Ishikawa (cell line): ENCODE results near the gene DCANP1.

Experiments
- CEBPB ChIP-seq: IDR thresholded peaks from 2 replicates; pipeline ENCODE4 v1.6.1; 2012
- CREB1 ChIP-seq: IDR thresholded peaks from 2 replicates; pipeline ENCODE4 v1.6.1; 2012; ENCODE audit warnings: low read depth
- EGR1 ChIP-seq: IDR thresholded peaks from 2 replicates; pipeline ENCODE4 v1.6.1; 2012
- EP300 ChIP-seq: IDR thresholded peaks from 2 replicates; pipeline ENCODE4 v1.6.1; 2012; ENCODE audit warnings: borderline replicate concordance
- FOXM1 ChIP-seq: IDR thresholded peaks from 2 replicates; pipeline ENCODE4 v1.6.1; 2012; ENCODE audit warnings: low read depth, borderline replicate concordance
- NFIC ChIP-seq: IDR thresholded peaks from 2 replicates; pipeline ENCODE4 v1.6.1; 2012
- RAD21 ChIP-seq: IDR thresholded peaks from 2 replicates; pipeline ENCODE4 v1.6.1; 2012; ENCODE audit warnings: low read depth
- TAF1 ChIP-seq: IDR thresholded peaks from 2 replicates; pipeline ENCODE4 v1.6.1; 2012; ENCODE audit warnings: low read depth, mild to moderate bottlenecking
- TCF12 ChIP-seq: IDR thresholded peaks from 2 replicates; pipeline ENCODE4 v1.6.1; 2012; ENCODE audit warnings: low read depth
- TEAD4 ChIP-seq: IDR thresholded peaks from 2 replicates; pipeline ENCODE4 v1.6.1; 2012
- YY1 ChIP-seq: IDR thresholded peaks from 2 replicates; pipeline ENCODE4 v1.6.1; 2012; ENCODE audit warnings: low read depth
- ZBTB7A ChIP-seq: IDR thresholded peaks from 2 replicates; pipeline ENCODE4 v1.6.1; 2012; ENCODE audit warnings: low read depth
- TF ChIP-seq, protein P1 (sequence below): IDR thresholded peaks from 2 replicates; pipeline ENCODE4 v1.6.1; 2012; ENCODE audit warnings: low read depth, mild to moderate bottlenecking
- TF ChIP-seq, protein P2 (sequence below): IDR thresholded peaks from 2 replicates; pipeline ENCODE4 v1.6.1; 2012
- TF ChIP-seq, protein P3 (sequence below): IDR thresholded peaks from 2 replicates; pipeline ENCODE4 v1.6.1; 2012

Gene DCANP1

GRCh38 chr5:135458921-135459331 is 11.8 kb upstream of the DCANP1 start:
- no peak for TF ChIP-seq EGR1
- TF ChIP-seq NFIC: no peak
- TF ChIP-seq CREB1: no peak
- TF ChIP-seq ZBTB7A: no peak
- no peak for TF ChIP-seq FOXM1
- TF ChIP-seq, protein P1, sequence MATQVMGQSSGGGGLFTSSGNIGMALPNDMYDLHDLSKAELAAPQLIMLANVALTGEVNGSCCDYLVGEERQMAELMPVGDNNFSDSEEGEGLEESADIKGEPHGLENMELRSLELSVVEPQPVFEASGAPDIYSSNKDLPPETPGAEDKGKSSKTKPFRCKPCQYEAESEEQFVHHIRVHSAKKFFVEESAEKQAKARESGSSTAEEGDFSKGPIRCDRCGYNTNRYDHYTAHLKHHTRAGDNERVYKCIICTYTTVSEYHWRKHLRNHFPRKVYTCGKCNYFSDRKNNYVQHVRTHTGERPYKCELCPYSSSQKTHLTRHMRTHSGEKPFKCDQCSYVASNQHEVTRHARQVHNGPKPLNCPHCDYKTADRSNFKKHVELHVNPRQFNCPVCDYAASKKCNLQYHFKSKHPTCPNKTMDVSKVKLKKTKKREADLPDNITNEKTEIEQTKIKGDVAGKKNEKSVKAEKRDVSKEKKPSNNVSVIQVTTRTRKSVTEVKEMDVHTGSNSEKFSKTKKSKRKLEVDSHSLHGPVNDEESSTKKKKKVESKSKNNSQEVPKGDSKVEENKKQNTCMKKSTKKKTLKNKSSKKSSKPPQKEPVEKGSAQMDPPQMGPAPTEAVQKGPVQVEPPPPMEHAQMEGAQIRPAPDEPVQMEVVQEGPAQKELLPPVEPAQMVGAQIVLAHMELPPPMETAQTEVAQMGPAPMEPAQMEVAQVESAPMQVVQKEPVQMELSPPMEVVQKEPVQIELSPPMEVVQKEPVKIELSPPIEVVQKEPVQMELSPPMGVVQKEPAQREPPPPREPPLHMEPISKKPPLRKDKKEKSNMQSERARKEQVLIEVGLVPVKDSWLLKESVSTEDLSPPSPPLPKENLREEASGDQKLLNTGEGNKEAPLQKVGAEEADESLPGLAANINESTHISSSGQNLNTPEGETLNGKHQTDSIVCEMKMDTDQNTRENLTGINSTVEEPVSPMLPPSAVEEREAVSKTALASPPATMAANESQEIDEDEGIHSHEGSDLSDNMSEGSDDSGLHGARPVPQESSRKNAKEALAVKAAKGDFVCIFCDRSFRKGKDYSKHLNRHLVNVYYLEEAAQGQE: no peak
- TF ChIP-seq, protein P2, sequence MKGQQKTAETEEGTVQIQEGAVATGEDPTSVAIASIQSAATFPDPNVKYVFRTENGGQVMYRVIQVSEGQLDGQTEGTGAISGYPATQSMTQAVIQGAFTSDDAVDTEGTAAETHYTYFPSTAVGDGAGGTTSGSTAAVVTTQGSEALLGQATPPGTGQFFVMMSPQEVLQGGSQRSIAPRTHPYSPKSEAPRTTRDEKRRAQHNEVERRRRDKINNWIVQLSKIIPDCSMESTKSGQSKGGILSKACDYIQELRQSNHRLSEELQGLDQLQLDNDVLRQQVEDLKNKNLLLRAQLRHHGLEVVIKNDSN: no peak
- TF ChIP-seq EP300: no peak
- no peak for TF ChIP-seq CEBPB
- no peak for TF ChIP-seq TCF12
- TF ChIP-seq RAD21: no peak
- TF ChIP-seq YY1: no peak
- TF ChIP-seq TEAD4: no peak
- TF ChIP-seq, protein P3, sequence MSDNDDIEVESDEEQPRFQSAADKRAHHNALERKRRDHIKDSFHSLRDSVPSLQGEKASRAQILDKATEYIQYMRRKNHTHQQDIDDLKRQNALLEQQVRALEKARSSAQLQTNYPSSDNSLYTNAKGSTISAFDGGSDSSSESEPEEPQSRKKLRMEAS: no peak
- TF ChIP-seq TAF1: no peak

GRCh38 chr5:135458356-135458755 is 11.2 kb upstream of the DCANP1 start:
- no peak for TF ChIP-seq ZBTB7A
- TF ChIP-seq CREB1: no peak
- TF ChIP-seq EP300: no peak
- TF ChIP-seq, protein P1: no peak
- TF ChIP-seq FOXM1: no peak
- TF ChIP-seq YY1: no peak

GRCh38 chr5:135457424-135458071 is 10.4 kb upstream of the DCANP1 start:
- TF ChIP-seq, protein P1: no peak
- TF ChIP-seq TAF1 (no peak), YY1 (no peak), ZBTB7A (no peak), CEBPB (no peak), EP300 (no peak), RAD21 (peak; percentile 59)

GRCh38 chr5:135456238-135457099 is 9.3 kb upstream of the DCANP1 start:
- TF ChIP-seq CREB1: no peak
- TF ChIP-seq YY1: no peak
- TF ChIP-seq EGR1: no peak
- TF ChIP-seq, protein P3: no peak

GRCh38 chr5:135455876-135456237 is 8.7 kb upstream of the DCANP1 start:
- TF ChIP-seq CREB1 (no peak), FOXM1 (no peak), EGR1 (no peak)
